ENCODE results near the gene TAF15.

TAF15 gene

GRCh38 chr17:35866341-35866950 is 57.2 kb downstream of the TAF15 start:
- H3K27ac ChIP-seq = no peak overlapping the region
- no peaks in the 10 kb centered on the region; the same call in 1 of the 2 replicates for H3K27me3 ChIP-seq
- H3K4me2 ChIP-seq = peak overlapping the region; percentile 5
- H3K4me1 ChIP-seq = peaks cover 25% of the 10 kb centered on the region
- no peak overlapping the region for H3K9ac ChIP-seq
- H4K20me1 ChIP-seq = no peaks in the 10 kb centered on the region
- no peak for TF ChIP-seq Cebpa-rat (IDR thresholded peaks at IDR 0.05)
- peaks cover 23% of the 10 kb centered on the region for H3K36me3 ChIP-seq
- no peak overlapping the region for H3K4me3 ChIP-seq
- H3K9me3 ChIP-seq = no peaks in the 10 kb centered on the region; the same call in none of the 2 replicates

GRCh38 chr17:35867574-35867973 is 58.3 kb downstream of the TAF15 start:
- H3K4me2 ChIP-seq = no peak overlapping the region
- peaks cover 23% of the 10 kb centered on the region for H3K36me3 ChIP-seq
- H4K20me1 ChIP-seq = no peaks in the 10 kb centered on the region
- no peak overlapping the region for H3K9ac ChIP-seq
- no peaks in the 10 kb centered on the region; the same call in none of the 2 replicates for H3K9me3 ChIP-seq
- H3K27me3 ChIP-seq = no peaks in the 10 kb centered on the region; the same call in 1 of the 2 replicates
- TF ChIP-seq Cebpa-rat (IDR thresholded peaks at IDR 0.05) = no peak
- H3K4me1 ChIP-seq = peaks cover 36% of the 10 kb centered on the region
- no peak overlapping the region for H3K27ac ChIP-seq
- H3K4me3 ChIP-seq = no peak overlapping the region

- H3K4me2 ChIP-seq = no peak within 1 kb of the TSS
- H3K27me3 ChIP-seq = no peaks in the 10 kb centered on the region; the same call in 1 of the 2 replicates
- H3K36me3 ChIP-seq = peaks cover 15% of the 10 kb centered on the region
- H4K20me1 ChIP-seq = no peaks in the 10 kb centered on the region
- H3K4me1 ChIP-seq = peaks cover 41% of the 10 kb centered on the region
- no peaks in the 10 kb centered on the region; the same call in none of the 2 replicates for H3K9me3 ChIP-seq
- no peak for TF ChIP-seq Cebpa-rat (IDR thresholded peaks at IDR 0.05)
- no peak within 1 kb of the TSS for H3K4me3 ChIP-seq
- no peak within 1 kb of the TSS for H3K27ac ChIP-seq
- H3K9ac ChIP-seq = no peak within 1 kb of the TSS
These were observed 59.5 kb downstream of the TAF15 start, which contains the start of gene HEATR9 for GRCh38 chr17:35868737-35869136. Gene HEATR9, minus strand, starts transcription at chr17:35868891. Its CDS starts 149 bp downstream, at chr17:35868742.

- Histone ChIP-seq H3K27me3 (no peaks in the 10 kb centered on the region; the same call in 1 of the 2 replicates), H3K4me1 (peaks cover 49% of the 10 kb centered on the region), H3K9ac (peak overlapping the region; percentile 73; the same call in 1 of the 2 replicates), H3K27ac (peak overlapping the region; percentile 81), H3K36me3 (no peaks in the 10 kb centered on the region), H3K9me3 (no peaks in the 10 kb centered on the region; the same call in none of the 2 replicates), H3K4me3 (peak overlapping the region; percentile 50; the same call in 1 of the 2 replicates), H3K4me2 (peak overlapping the region; percentile 84), H4K20me1 (no peaks in the 10 kb centered on the region)
- TF ChIP-seq Cebpa-rat (IDR thresholded peaks at IDR 0.05) = no peak
These were observed 61.9 kb downstream of the TAF15 start for GRCh38 chr17:35870906-35871819.

GRCh38 chr17:35872196-35872980 is 63.1 kb downstream of the TAF15 start:
- H3K9ac ChIP-seq = peak overlapping the region; percentile 36; the same call in 1 of the 2 replicates
- H4K20me1 ChIP-seq = no peaks in the 10 kb centered on the region
- H3K9me3 ChIP-seq = no peaks in the 10 kb centered on the region
- peaks cover 49% of the 10 kb centered on the region for H3K4me1 ChIP-seq
- no peaks in the 10 kb centered on the region; the same call in 1 of the 2 replicates for H3K27me3 ChIP-seq
- H3K4me2 ChIP-seq = peak overlapping the region; percentile 84
- peak overlapping the region; percentile 81 for H3K27ac ChIP-seq
- H3K4me3 ChIP-seq = peak overlapping the region; percentile 50
- no peaks in the 10 kb centered on the region for H3K36me3 ChIP-seq
- no peak for TF ChIP-seq Cebpa-rat (IDR thresholded peaks at IDR 0.05)

GRCh38 chr17:35875072-35875799 is 66.0 kb downstream of the TAF15 start:
- Histone ChIP-seq H3K27ac (peak overlapping the region; percentile 56), H3K36me3 (no peaks in the 10 kb centered on the region), H4K20me1 (no peaks in the 10 kb centered on the region), H3K9me3 (no peaks in the 10 kb centered on the region), H3K9ac (no peak overlapping the region), H3K4me2 (peak overlapping the region; percentile 48), H3K4me1 (peaks cover 77% of the 10 kb centered on the region), H3K4me3 (no peak overlapping the region), H3K27me3 (no peaks in the 10 kb centered on the region)
- TF ChIP-seq Cebpa-rat (IDR thresholded peaks at IDR 0.05) = no peak

- Histone ChIP-seq H3K9ac (no peak overlapping the region), H3K9me3 (no peaks in the 10 kb centered on the region), H3K27me3 (no peaks in the 10 kb centered on the region), H3K36me3 (no peaks in the 10 kb centered on the region), H3K4me2 (peak overlapping the region; percentile 48), H4K20me1 (no peaks in the 10 kb centered on the region), H3K4me3 (no peak overlapping the region), H3K4me1 (peaks cover 81% of the 10 kb centered on the region), H3K27ac (peak overlapping the region; percentile 56)
- no peak for TF ChIP-seq Cebpa-rat (IDR thresholded peaks at IDR 0.05)
These were observed 66.5 kb downstream of the TAF15 start for GRCh38 chr17:35875800-35876139.

GRCh38 chr17:35876534-35876933 is 67.2 kb downstream of the TAF15 start:
- no peak overlapping the region for H3K4me3 ChIP-seq
- no peak for TF ChIP-seq Cebpa-rat (IDR thresholded peaks at IDR 0.05)

More at GRCh38 chr17:35876534-35876933, 67.2 kb downstream of the TAF15 start:
- Histone ChIP-seq H3K4me2 (no peak overlapping the region), H3K27ac (no peak overlapping the region), H3K9me3 (no peaks in the 10 kb centered on the region), H4K20me1 (no peaks in the 10 kb centered on the region), H3K36me3 (no peaks in the 10 kb centered on the region), H3K27me3 (no peaks in the 10 kb centered on the region), H3K9ac (no peak overlapping the region), H3K4me1 (peaks cover 79% of the 10 kb centered on the region)
